H9 (cell line): ENCODE results near the gene PEX10. TPM values are rescaled to one million over a fixed set of nuclear protein-coding genes. Genes with fewer than 3 reads are reported as not detected.

ENCODE experiments used
- DNase-seq: peaks from one replicate; pipeline ENCODE4 v3.0.0-alpha.2; 2017
- H2AFZ ChIP-seq: one replicate; pipeline ENCODE4 v1.6.1; 2013; ENCODE audit warnings: mild to moderate bottlenecking, low read length, control low read depth, moderate library complexity
- H2AK5ac ChIP-seq: 2 replicates; pipeline ENCODE4 v1.6.1; 2013; ENCODE audit warnings: low read length, control low read depth, mixed read lengths; ENCODE audit not compliant: insufficient read length
- H2BK120ac ChIP-seq: one replicate; pipeline ENCODE4 v1.6.1; 2013; ENCODE audit warnings: low read depth, mild to moderate bottlenecking, low read length, control low read depth, inconsistent platforms; ENCODE audit not compliant: poor library complexity, severe bottlenecking
- H2BK12ac ChIP-seq: 2 replicates; pipeline ENCODE4 v1.6.1; 2013; ENCODE audit warnings: low read length, control low read depth, mixed read lengths, low read depth; ENCODE audit not compliant: insufficient read length
- H2BK15ac ChIP-seq: 2 replicates; pipeline ENCODE4 v1.6.1; 2013; ENCODE audit warnings: low read depth, low read length, control low read depth
- H2BK20ac ChIP-seq: one replicate; pipeline ENCODE4 v1.6.1; 2013; ENCODE audit warnings: low read depth, mild to moderate bottlenecking, low read length, control low read depth, inconsistent platforms; ENCODE audit not compliant: poor library complexity, severe bottlenecking
- H2BK5ac ChIP-seq: 2 replicates; pipeline ENCODE4 v1.6.1; 2013; ENCODE audit warnings: low read length, control low read depth, mixed read lengths; ENCODE audit not compliant: insufficient read length
- H3K14ac ChIP-seq: 2 replicates; pipeline ENCODE4 v1.6.1; 2013; ENCODE audit warnings: low read length, control low read depth; ENCODE audit not compliant: insufficient read depth
- H3K18ac ChIP-seq: 2 replicates; pipeline ENCODE4 v1.6.1; 2013; ENCODE audit warnings: low read depth, mild to moderate bottlenecking, mixed read lengths, low read length, control low read depth; ENCODE audit not compliant: insufficient read length
- H3K23ac ChIP-seq: 2 replicates; pipeline ENCODE4 v1.6.1; 2013; ENCODE audit warnings: low read length, control low read depth, mixed read lengths, low read depth; ENCODE audit not compliant: insufficient read length
- H3K23me2 ChIP-seq: 2 replicates; pipeline ENCODE4 v1.6.1; 2013; ENCODE audit warnings: low read depth, mild to moderate bottlenecking, mixed read lengths, low read length, control low read depth; ENCODE audit not compliant: insufficient read length, poor library complexity, severe bottlenecking
- H3K27ac ChIP-seq: 2 replicates; pipeline ENCODE4 v1.5.1; 2013; ENCODE audit warnings: low read length, control low read depth, mixed read lengths, low read depth; ENCODE audit not compliant: insufficient read length
- H3K27me3 ChIP-seq: 2 replicates; pipeline ENCODE4 v1.6.1; 2013; ENCODE audit warnings: low read length, control low read depth, inconsistent platforms; ENCODE audit not compliant: insufficient read depth
- H3K4ac ChIP-seq: 2 replicates; pipeline ENCODE4 v1.6.1; 2013; ENCODE audit warnings: low read depth, mild to moderate bottlenecking, control low read depth, inconsistent platforms, low read length, moderate library complexity
- H3K4me1 ChIP-seq: 2 replicates; pipeline ENCODE4 v1.6.1; 2013; ENCODE audit warnings: low read length, control low read depth, inconsistent platforms; ENCODE audit not compliant: insufficient read depth
- H3K4me2 ChIP-seq: 2 replicates; pipeline ENCODE4 v1.6.1; 2013; ENCODE audit warnings: low read length, control low read depth, mixed read lengths; ENCODE audit not compliant: insufficient read length, insufficient read depth
- H3K56ac ChIP-seq: 2 replicates; pipeline ENCODE4 v1.6.1; 2013; ENCODE audit warnings: low read depth, mild to moderate bottlenecking, mixed read lengths, low read length, control low read depth; ENCODE audit not compliant: insufficient read length
- H3K79me1 ChIP-seq: 2 replicates; pipeline ENCODE4 v1.6.1; 2013; ENCODE audit warnings: low read depth, mild to moderate bottlenecking, moderate library complexity, low read length, control low read depth, inconsistent platforms; ENCODE audit not compliant: insufficient read depth, poor library complexity, severe bottlenecking
- H3K79me2 ChIP-seq: 2 replicates; pipeline ENCODE4 v1.6.1; 2013; ENCODE audit warnings: low read length, control low read depth, inconsistent platforms; ENCODE audit not compliant: insufficient read depth
- H3K9ac ChIP-seq: 2 replicates; pipeline ENCODE4 v1.6.1; 2013; ENCODE audit warnings: low read length, control low read depth, mixed read lengths; ENCODE audit not compliant: insufficient read length; ENCODE audit errors: extremely low read depth
- H3K9me3 ChIP-seq: one replicate; pipeline ENCODE4 v1.6.1; 2013; ENCODE audit warnings: low read depth, low read length, inconsistent platforms; ENCODE audit not compliant: control insufficient read depth
- H3T11ph ChIP-seq: one replicate; pipeline ENCODE4 v1.6.1; 2013; ENCODE audit warnings: mild to moderate bottlenecking, low read length, control low read depth, inconsistent platforms
- H4K20me1 ChIP-seq: one replicate; pipeline ENCODE4 v1.6.1; 2013; ENCODE audit not compliant: control insufficient read depth, insufficient read length, insufficient read depth
- H4K5ac ChIP-seq: 2 replicates; pipeline ENCODE4 v1.6.1; 2013; ENCODE audit warnings: low read depth, mild to moderate bottlenecking, mixed read lengths, low read length, control low read depth; ENCODE audit not compliant: insufficient read length
- H4K8ac ChIP-seq: replicated peaks from 2 replicates; pipeline ENCODE4 v1.6.1; 2013; ENCODE audit warnings: low read length, control low read depth, mixed read lengths, low read depth; ENCODE audit not compliant: insufficient read length
- H4K91ac ChIP-seq: 2 replicates; pipeline ENCODE4 v1.6.1; 2013; ENCODE audit warnings: low read depth, mild to moderate bottlenecking, moderate library complexity, mixed read lengths, low read length, control low read depth; ENCODE audit not compliant: insufficient read length
- H3K27ac Mint-ChIP-seq, 3 experiments: 2 replicates in 2 of 3; 3 replicates in 1 of 3; pipeline ENCODE4 v1.8.0; 2020 to 2021; ENCODE audit warnings: mixed read lengths in 3 of 3, mild to moderate bottlenecking in 1 of 3, moderate library complexity in 1 of 3
- H3K27me3 Mint-ChIP-seq: 2 replicates; pipeline ENCODE4 v1.8.0; 2021; ENCODE audit warnings: low read depth, mild to moderate bottlenecking, moderate library complexity, mixed read lengths
- H3K36me3 Mint-ChIP-seq, 3 experiments: 2 replicates in 2 of 3; 3 replicates in 1 of 3; pipeline ENCODE4 v1.8.0; 2020 to 2021; ENCODE audit warnings: low read depth in 3 of 3, mixed read lengths in 3 of 3; ENCODE audit not compliant: insufficient read depth in 1 of 3
- H3K4me1 Mint-ChIP-seq, 2 experiments: 2 replicates each; pipeline ENCODE4 v1.8.0; 2020; ENCODE audit warnings: mixed read lengths in 2 of 2
- H3K4me3 Mint-ChIP-seq, 2 experiments: 2 replicates in 1 of 2; 3 replicates in 1 of 2; pipeline ENCODE4 v1.8.0; 2020 to 2021; ENCODE audit warnings: mild to moderate bottlenecking in 2 of 2, mixed read lengths in 2 of 2, moderate library complexity in 1 of 2
- H3K9me3 Mint-ChIP-seq, 2 experiments: 2 replicates in 1 of 2; 3 replicates in 1 of 2; pipeline ENCODE4 v1.8.0; 2020; ENCODE audit warnings: mild to moderate bottlenecking in 2 of 2, mixed read lengths in 2 of 2, moderate library complexity in 1 of 2
- CTCF ChIP-seq: fragments of 200-600 bp; sonication (generic); conservative IDR thresholded peaks from 3 replicates; pipeline ENCODE4 v1.8.0; 2021; ENCODE audit warnings: antibody characterized with exemption, mild to moderate bottlenecking
- WGBS: extraction: QIAGEN DNeasy Blood & Tissue Kit; methylation state at CpG from one replicate; pipeline ENCODE4 v1.1.7; 2013; ENCODE audit warnings: missing lambda C conversion rate, low lambda C conversion rate, mixed read lengths; ENCODE audit not compliant: insufficient read length; ENCODE audit errors: extremely low coverage; 5-methylcytosine and 5-hydroxymethylcytosine counted together
- total RNA-seq: library from RNA; stranded (reverse); gene quantifications from 2 replicates; pipeline ENCODE4 v1.2.1, GENCODE V29; 2021

PEX10 gene
- total RNA-seq, 1 experiment from 2014 or later: 34.4 TPM

GRCh38 chr1:2389644-2390043 lies 22.7 kb downstream of the PEX10 start:
- no peaks in the 10 kb centered on the region for H3K4me1 ChIP-seq
- H2AFZ ChIP-seq: no peak overlapping the region
- no peaks in the 10 kb centered on the region for H3K9me3 ChIP-seq
- H3K23me2 ChIP-seq: peaks cover 6% of the 10 kb centered on the region
- H2BK12ac ChIP-seq: no peak overlapping the region
- no peak overlapping the region for H4K5ac ChIP-seq
- no peak overlapping the region for H2BK120ac ChIP-seq
- peaks cover 2% of the 10 kb centered on the region for H4K20me1 ChIP-seq
- no peak overlapping the region for H2BK15ac ChIP-seq
- no peak overlapping the region for H3T11ph ChIP-seq
- Mint-ChIP-seq H3K27ac (no peak overlapping the region), H3K36me3 (peaks cover 3 to 33% (median 16%) of the 10 kb centered on the region in 3 experiments; a peak in 6 of 7 replicates), H3K4me1 (peaks cover 9 to 20% of the 10 kb centered on the region in 2 experiments), H3K27me3 (no peaks in the 10 kb centered on the region), H3K9me3 (no peaks in the 10 kb centered on the region), H3K4me3 (peak overlapping the region; percentile 75 to 85)
- no peak overlapping the region for H3K18ac ChIP-seq
- H4K91ac ChIP-seq: no peak overlapping the region
- no peak overlapping the region for H2AK5ac ChIP-seq
- no peak overlapping the region for H2BK5ac ChIP-seq
- no peak overlapping the region for H3K56ac ChIP-seq
- no peak overlapping the region for H3K23ac ChIP-seq
- H3K27me3 ChIP-seq: no peaks in the 10 kb centered on the region
- no peak overlapping the region for H2BK20ac ChIP-seq
- WGBS: no CpG with 5 or more reads among the region's 7 CpGs
- peaks cover 11% of the 10 kb centered on the region for H3K79me1 ChIP-seq
- no peak overlapping the region for H3K9ac ChIP-seq
- no peak for DNase-seq
- H3K14ac ChIP-seq: no peak overlapping the region
- no peak overlapping the region for H4K8ac ChIP-seq
- no peak overlapping the region for H3K4ac ChIP-seq
- H3K27ac ChIP-seq: no peak overlapping the region
- peaks cover 5% of the 10 kb centered on the region; the same call in 1 of the 2 replicates for H3K79me2 ChIP-seq
- no peak overlapping the region for H3K4me2 ChIP-seq
- no peak for TF ChIP-seq CTCF
